Activated CD4-positive, alpha-beta T cell treated with anti-CD3 and anti-CD28 coated beads, Interleukin-2, amount 50 U/mL, for 16 hours (primary cell): ENCODE results near the gene SSTR3.

ENCODE experiments used
- DNase-seq: peaks from one replicate; pipeline ENCODE4 v3.0.0-alpha.2; 2020

SSTR3 gene

DNA sequence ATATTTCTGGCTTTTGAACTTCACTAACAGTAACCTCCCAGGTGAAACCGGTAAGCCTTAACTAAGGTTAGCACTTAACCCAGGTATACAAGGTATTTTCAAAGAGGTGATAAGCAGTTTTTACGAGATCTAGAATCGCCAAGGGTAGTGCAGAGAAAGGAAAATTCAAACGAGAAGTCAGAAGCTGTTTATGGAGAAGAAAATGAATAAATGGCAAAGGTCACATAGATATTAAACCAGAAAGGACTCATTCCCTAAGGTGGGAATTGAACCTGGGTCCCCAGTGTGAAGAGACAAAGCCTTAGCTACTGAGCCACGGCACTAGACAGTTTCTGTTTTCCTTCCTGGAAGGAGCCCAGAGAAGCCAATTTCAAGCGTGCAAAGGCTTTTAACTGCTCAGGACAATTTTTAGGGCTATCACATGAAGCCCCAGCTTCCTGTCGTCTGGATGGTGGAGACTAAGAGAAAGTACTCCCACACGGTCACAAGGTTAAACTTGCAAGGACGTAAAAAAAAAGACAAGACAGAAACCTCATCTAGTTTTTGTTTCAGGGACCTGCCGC lies 18.6 kb downstream of the SSTR3 start:
- peak; percentile 71 for DNase-seq

DNA sequence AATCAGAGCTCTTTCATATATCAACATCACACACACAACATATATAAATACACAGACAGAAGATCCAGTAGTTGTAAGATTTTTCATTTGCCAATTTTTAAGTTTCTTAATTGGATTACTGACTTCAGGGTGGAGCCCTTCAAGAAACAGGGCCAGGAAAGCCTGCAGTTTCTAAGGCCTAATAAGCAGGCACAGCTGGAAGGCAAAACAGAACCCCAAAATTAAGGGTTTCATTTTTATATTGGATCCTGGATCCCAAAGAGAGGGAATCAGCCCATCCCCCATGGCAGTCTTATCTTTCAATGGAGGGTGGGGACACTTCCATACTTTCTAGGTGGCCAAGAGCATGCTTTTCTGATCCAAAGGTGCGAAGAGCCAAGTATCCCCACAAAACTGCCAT lies 19.5 kb downstream of the SSTR3 start:
- no peak for DNase-seq

DNA sequence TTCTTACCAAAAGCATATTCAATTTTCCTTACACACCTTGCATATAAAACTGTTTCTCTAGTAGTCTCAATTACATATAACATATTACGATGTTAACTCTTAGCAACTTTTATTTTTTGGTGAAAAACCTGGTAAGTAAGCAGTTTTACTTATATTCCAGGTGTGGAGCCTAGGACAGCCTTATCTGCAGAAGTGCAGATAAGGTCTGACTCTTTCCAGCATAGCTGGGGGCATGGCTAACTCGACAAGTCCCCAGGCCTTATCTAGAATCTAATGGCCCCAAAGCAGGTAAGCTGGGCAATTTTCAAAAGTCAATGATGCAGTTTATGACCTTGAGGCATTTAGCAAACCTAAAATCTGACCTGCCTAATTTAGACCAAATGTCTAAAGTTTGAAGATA lies 20.1 kb downstream of the SSTR3 start:
- no peak for DNase-seq

DNA sequence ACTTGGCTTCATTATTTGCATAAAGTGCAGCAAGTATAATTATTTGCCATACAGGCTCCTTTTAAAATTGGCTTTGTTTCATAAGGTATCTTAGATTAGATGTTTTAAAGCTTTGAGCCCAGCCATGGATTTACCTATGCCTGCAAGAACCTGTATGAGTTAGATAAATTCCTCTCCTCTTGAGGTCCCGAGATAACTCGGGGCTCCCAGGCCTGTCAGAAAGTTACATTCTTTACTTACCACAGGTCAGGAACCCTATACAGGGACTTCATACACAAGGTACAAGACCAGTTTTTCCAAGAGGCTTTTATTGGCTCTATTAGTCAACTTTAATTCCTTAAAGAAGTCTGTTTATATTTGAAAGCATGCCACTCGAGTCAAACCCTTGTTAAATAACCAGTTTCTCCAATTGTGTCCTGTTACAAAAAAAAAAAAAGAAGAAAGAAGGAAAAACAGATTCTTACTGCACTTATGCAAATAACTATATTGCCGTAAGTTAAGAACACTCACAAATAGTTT lies 22.0 kb downstream of the SSTR3 start:
- DNase-seq: no peak

DNA sequence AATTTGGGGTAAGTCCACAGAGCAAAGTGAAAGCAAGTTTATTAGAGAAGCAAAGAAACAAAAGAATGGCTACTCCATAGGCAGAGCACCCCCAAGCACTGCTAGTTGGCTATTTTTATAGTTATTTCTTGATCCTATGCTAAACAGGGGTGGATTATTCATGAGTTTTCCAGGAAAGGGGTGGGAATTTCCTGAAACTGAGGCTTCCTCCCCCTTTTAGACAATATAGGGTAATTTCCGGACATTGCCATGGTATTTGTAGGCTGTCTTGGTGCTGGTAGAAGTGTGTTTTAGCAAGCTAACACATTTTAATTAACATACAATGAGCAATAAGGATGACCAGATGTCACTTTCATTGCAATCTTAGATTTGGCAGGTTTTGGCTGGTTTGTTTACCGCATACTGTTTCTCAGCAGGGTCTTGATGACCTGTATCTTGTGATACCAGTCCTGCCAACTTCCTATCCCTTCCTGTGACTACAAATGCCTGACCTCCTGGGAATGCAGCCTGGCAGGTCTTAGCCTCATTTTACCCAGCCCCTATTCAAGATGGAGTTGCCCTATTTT lies 23.3 kb downstream of the SSTR3 start:
- DNase-seq: no peak

DNA sequence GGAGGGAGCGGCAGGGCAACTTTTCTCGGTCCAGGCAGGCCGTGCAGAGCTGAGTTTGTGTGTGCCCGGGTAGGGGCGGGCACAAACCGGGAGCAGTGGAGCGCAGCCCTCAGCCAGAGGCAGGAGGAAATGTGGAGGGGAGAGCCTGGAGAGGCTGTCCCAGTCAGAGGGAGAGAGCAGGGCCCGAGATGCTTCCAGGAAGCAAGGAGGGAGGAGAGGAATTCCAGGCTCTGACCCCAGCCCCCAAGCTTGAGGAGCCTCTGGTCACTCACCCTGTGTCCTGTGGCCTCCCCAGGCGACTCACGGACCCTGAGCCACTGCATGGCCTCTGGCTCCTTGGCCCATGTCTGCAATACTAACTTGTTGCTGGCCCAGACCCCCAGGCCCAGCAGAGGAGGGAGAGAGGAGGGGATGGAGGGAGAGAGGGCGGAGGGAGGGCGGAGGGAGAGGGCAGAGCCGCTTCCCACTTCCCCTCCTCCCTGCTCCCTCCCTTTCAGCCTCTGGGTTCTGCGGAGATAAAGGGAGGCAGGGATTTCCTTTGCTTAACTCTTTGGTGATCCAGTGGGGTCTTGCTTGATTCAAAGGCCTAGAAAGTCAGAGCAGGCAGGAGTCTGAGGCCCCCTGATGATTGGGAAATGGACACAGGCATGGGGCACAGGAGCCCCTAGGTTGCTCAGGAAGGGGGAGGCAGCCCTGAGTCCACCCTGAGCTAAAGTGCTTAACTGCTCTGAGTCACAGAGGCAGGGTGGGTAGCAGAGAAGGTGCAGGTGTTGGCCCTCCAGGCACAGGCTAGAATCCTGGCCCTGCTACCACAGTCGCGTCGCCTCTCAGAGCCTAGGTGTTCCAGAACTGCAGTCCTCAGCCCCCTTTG lies 24.2 kb downstream of the SSTR3 start, which contains the start of gene C1QTNF6:
Gene C1QTNF6, minus strand, starts transcription at position 357 of the 871 bp plus-strand sequence. Its CDS starts 34 bp downstream, at position 323.
- no peak for DNase-seq

DNA sequence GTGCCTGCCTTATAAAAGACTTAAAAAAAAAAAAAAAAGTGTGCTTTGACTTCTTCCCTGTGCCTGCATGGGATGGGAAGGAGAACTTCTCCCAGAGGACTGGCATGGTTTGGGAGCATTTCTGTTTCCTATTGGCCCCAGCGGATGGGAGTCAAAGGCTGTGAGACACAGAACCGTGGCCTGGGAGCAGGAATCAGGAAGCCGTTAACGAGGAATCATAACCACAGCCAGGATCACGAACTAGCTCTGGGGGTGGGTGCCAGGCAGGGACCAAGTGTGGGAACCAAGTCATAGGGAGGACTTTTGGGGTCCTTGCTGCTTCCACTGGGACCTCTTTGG lies 24.8 kb downstream of the SSTR3 start:
- no peak for DNase-seq

DNA sequence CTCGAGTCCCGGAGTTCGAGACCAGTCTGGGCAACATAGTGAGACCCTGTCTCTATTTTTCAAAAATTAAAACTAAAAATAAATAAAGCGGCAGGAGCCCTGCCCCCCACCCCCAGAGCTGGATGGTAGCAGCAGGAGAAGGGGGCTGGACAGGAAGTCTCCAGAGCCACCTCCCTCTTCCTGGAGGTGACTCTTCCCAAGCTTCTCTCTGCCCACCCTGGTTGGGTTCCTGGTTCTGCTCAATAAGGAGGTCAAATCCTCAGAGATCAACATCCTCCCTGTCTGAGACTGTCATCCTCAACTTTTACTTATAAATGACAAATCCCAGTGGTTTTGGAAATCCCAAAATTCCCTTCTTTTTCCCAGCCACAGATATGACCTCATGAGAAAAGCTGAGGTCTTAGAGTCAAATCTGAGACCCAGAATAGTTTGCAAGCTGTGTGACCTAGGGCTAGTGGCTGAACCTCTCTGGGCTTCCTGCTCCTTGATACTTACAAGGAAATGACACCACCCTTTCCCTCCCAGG lies 25.2 kb downstream of the SSTR3 start:
- DNase-seq: no peak

DNA sequence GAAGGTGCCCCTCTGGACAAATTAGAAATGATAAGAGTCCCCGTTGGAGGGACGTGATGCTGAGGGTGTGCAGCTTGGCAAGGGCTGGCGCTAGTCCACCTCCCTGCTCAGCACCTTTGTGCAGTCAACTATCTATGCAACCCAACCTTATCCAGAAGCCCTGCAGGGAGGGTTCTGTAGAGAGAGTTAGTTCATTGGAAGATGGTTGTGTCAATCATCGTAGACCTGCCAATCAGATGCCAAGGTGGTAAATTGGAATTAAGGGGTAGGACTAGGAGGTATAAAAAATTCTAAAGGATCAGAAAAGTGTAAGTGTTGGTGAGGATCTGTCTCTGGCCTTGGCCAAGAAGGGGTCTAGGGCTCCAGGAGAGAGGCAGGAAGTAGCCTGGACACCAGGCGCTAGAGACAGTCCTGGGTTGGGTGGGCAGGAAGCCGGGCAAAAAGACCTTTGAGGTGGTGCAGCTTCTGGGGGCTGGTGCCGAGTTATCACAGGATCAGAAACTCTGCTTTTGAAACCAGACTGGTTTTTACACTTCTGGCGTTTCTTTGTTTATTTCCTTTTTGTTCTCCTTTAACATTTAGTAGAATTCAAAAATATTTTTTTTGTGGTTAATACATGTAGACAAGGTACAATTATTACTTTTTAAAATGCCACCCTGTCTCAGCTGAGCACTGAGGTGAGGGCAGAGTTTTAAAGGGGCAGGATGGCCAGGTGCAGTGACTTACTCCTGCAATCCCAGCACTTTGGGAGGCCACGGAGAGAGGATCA lies 25.9 kb downstream of the SSTR3 start:
- DNase-seq: peak; percentile 70

DNA sequence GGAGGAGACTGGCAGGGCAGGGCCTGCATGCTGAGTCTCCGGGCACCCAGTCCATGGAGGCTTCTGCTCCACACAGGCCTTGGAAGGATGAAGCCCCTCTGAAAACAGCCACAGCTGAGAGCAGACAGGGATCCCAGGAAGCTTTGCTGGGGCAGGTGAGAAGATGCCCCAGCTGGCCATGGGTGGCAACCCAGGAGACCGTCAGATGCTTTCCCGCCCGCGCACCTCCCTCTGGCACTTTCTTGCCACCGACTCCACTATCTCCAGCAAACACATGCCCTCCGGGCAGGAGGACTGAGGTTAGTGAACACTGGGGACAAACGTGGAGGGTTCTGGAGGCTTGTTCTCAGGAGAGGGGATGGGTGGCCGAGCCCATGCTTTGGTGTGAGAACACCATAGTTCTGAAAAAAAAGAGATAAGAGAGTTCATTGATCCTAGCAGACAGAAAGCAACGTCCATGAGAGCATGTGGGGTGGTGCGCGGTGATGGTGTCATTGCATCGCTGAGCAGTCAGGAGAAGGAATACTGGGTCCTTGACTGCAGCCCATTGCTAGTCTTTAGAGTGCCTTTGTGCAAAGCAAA lies 26.5 kb downstream of the SSTR3 start:
- no peak for DNase-seq

DNA sequence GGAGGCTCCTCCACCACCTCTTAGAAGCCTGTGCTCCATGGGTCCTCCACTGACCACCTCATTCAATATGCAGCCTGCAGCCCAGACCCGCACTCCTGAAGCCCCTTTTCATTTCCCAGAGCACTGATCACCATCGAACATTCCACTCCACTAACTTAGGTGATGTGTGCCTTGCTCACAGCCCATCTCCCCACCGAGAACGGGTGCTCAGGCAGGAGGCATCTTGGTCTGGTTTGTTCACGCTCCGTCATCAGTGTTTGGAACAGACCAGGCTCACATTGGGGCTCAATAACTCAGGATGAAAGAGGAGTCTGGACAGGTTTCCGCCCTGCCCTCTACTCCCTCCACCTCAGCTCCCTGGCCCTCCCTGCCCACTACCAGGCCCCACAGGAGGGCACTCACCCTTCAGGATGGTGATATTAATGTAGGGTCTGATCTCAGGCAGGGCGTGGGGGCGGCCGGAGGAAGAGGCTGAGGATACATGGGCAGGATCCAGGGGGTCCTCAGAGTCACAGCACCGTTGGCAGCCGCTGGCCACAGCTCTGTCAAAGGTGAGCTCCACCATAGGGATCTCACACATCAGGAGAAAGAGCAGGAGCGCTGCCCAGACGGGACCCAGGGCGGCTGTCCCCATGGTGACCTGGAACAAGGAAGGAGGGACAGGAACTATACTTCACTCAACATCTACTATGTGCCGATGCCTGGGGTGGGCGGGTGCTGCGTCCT lies 27.3 kb downstream of the SSTR3 start:
- DNase-seq: no peak

DNA sequence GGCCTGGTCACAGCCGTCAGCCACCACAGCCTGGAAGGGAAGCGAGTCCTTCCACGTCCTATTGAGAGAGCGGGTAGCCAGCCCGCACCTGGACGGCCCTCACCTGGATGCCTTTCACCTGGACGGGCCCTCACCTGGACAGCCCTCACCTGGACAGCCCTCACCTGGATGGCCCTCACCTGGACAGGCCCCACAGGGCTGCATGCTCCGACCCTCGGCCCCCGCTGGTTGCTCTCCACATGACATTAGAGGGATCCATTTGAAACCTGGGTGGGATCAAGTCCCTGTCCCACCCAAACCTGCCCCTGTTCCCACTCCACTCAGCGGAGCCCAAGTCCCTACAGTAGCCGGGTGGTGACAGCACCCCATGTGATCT lies 27.9 kb downstream of the SSTR3 start:
- DNase-seq: no peak

DNA sequence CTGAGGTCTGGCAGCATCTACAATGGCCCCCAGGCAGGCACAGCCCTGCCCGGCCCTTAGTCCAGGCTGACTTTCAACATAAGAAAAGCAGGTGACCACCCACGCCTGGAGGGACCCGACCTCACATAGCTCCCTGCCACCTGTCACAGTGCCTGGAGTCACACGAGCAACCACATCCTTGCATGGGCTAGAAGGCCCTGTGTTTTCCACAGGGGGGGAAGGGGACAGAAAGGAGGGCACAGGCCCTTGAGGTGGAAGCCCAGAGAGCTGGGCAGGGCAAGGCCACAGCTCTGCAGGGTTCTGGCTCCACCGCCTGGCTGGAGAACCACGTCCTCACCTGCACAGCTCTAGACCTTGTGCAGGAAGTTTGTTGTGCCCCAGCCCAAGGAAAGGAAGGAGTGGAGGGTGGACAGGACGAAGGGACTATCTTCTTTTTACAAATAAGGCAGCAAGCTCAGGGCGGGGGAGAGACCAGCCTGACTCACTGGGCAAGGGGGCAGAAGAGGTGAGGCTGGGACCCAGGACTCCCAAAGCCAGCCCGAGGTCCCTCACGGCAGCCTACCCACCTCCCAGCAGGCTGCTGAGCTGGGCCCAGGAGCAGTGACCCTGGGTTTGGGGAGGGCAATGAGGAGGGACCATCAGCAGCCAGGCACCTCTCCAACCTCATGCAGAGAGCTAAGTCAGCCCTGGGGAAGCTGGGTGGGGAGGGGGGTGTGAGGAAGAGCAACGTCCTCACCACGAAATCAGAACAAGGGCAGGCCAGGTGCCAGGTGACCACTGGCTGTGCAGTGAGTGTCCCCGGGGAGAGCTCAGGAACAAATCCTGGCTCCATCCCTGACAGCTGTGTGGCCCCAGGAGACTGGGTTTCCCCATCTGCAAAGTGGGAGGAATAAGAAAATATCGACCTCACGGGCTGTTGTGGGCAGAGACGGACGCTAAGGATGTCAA lies 28.6 kb downstream of the SSTR3 start:
- no peak for DNase-seq

DNA sequence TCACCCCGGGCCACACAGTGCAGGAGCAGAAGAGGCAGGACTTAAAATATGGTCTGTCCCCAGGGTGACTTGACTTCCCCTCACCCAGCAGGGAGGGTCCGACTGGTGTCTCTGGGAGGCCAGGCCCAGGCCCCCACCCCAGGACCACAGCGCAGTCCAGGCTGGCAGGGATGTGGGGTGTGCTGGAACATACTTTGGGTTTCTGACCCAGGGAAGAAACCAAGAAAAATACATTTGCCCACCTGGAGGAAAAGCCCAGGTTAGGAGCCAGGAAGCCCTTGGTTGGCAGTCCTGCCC lies 29.4 kb downstream of the SSTR3 start:
- no peak for DNase-seq

DNA sequence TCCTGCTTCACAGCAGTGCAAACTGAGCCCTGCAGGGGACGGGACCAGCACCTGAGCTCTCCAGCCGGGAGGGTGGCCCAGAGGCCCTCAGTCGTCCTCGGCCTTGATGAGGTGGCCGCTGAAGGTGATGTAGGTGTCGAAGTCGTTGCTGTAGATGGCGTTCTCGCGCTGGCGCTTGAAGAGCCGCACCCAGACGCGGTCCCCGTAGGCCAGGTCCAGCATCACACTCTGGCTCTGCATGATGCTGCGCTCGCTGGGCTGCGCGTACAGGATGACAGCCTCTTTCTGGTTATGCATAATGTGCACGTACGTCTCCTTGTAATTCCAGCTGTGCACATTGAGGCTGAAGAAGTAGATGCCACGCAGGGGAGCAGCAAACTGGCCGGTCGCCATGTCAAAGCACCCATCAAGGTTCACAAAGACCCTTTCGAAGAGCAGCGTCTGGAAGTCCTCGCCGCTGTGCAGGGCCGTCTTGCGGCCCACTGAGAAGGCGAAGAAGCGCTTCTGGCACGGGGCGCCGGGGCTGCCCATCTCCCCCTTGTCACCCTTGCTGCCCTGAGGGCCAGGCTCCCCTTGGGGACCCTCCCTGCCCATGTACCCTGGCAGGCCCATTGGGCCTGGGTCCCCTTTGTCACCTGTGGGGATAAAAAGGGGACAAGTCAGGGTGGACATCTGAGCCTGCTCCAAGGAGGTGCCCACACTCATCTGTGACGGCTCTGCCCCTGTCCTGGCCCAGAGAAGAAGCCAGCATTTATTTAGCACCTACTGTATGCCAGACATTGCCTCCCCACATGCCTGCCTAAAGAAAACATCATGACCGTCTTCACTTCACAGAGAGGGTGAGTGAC lies 30.0 kb downstream of the SSTR3 start:
- no peak for DNase-seq

DNA sequence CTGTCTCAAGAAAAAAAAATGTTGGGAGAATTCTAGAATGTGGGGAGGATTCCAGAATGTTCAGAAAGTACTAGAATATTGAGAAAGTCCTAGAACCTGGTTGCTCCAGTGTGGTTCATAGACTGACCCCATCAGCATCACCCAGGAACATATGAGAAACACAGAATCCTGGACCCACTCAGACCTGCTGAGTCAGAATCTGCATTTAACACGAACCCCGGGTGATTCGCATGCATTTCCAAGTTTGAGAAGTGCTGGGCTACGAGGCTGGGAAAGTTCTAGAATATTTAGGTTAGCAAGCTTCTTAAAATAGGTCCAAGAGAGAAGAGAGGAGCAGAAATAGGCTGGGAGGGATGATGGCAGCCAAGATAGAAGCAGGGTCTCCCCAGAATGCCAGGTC lies 30.6 kb downstream of the SSTR3 start:
- DNase-seq: no peak

DNA sequence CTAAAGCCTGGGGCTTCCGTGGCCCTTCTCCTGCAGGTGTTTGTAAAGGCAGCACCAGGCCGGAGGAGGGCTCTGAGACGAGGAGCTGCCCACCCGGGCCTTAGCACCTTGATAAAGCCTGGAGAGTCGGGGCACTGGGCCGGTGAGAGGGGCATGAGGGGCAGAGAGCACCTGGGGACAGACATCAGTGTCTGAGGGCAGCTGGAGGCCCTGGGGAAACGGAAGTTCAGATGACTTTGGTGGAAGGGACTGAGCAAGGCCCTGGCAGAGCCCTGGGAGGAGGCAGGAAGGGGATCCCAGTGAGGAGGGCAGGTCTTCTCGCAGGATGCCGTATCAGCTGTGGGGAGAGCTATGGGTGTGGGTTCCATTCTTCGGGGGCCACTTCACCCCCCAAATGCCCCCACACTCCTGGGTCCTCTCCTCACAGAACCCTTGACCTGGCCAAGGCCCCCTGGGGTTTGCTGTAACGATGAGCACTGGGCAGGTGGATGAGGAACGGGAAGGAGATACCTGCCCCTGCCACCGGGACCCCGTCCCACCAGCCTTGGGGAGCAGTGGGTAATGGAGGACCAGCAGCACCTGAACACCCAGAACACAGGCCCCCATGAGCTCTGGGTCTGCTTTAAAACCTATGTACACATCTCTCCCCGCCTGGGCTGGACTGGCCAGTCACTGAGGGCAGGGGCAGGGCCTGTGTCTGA lies 31.6 kb downstream of the SSTR3 start:
- DNase-seq: no peak

DNA sequence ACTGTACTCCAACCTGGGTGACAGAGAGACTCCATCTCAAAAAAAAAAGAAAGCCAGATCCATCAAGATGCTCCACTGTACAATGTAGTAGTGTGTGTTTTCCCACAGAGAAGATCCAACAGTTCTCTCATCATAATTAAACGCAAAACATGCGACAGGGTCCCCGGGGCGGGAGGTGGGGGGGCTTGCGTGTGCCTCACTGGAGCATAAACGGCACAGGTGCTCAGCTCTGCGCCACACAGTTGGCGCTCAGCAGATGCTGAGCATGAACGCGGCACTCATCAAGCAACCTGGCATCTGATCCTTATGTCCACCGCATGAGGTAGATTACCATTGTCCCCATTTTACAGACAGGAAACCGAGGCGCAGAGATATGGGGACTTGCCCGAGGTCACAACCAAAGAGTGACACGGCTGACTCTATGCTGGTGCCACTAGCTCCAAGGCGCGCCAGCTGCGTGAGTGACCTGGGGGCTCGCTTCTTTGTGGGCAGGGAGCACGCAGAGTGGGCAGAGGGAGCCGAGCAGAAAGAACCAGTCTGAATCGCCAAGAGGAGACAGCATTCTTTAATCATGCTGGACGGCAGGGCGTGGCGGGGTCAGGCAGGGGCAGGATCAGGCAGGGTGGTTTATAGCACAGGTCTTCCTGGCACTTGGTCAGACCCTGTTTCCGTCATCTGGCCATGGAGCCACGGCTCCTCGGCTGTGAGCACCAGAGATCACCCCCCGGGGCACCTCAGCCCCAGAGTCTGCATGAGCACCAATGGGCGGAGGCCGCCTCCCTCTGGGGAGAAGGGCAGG lies 32.5 kb downstream of the SSTR3 start:
- no peak for DNase-seq

DNA sequence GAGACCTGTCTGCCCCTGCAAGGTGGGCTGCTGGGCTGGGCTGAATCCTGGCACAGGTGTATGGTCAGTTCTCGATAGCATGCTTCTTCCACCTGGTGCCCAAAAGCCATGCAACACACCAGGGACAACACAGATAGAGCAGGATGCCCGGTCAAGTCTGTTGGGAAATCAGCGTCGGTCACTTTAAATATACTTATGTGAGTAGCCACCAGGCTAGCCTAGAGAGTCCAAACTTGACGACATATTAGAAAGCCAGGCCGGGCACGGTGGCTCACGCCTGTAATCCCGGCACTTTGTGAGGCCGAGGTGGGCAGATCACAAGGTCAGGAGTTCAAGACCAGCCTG lies 33.2 kb downstream of the SSTR3 start:
- no peak for DNase-seq
